IPS-NIHi7 (cell line): ENCODE results near the gene SRCIN1.

Experiments used
- DNase-seq: peaks from one replicate; pipeline ENCODE4 v3.0.0; 2012; ENCODE audit warnings: mixed read lengths; ENCODE audit errors: extremely low spot score

Gene SRCIN1

DNA sequence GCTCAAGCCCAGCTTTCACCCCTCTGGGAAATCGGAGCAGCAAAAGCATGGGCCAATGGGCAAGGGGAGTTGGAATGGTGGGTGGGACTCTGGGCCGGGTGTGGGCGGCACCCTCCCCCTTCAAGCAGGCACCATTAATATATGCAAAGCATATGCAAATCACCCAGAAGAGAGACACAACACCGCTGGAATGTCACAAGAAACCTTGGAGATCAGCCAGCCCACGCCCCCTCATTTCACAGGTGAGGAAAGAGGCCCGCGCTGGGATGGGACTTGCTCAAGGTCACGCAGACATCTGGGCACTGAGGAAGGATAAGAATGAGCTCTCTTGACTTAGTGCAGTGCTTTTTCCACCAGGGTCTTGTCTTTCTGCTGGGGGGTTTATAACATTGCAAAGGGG, 4.8 kb downstream of the SRCIN1 start:
- no peak for DNase-seq

GRCh38 chr17:38600416-38600815, 5.3 kb downstream of the SRCIN1 start:
- no peak for DNase-seq

GRCh38 chr17:38599398-38599856, 6.3 kb downstream of the SRCIN1 start:
- DNase-seq: no peak

- DNase-seq: no peak
These were observed 6.8 kb downstream of the SRCIN1 start for GRCh38 chr17:38598995-38599394.

- peak; percentile 93 for DNase-seq
These were observed 7.2 kb downstream of the SRCIN1 start for GRCh38 chr17:38598536-38598935.

DNA sequence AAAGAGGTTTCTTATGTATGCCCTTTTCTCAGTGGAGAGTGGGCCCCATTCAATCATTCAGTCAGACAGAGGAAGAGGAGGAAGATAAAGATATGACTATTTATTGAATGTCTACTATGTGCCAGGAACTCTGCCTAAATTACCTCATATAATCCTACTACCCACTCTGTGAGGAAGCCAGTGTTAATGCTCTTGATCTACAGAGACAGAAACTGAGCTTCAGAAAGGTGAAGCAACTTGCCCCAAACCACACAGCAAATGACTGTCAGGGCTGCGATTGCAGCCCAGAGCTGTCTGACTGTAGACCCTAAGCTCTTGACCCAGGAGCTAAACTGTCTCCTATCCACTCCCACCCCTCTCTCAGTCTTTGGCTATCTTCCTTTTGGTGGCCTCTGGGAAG, 8.4 kb downstream of the SRCIN1 start:
- no peak for DNase-seq

GRCh38 chr17:38596651-38597050, 9.1 kb downstream of the SRCIN1 start:
- no peak for DNase-seq

DNA sequence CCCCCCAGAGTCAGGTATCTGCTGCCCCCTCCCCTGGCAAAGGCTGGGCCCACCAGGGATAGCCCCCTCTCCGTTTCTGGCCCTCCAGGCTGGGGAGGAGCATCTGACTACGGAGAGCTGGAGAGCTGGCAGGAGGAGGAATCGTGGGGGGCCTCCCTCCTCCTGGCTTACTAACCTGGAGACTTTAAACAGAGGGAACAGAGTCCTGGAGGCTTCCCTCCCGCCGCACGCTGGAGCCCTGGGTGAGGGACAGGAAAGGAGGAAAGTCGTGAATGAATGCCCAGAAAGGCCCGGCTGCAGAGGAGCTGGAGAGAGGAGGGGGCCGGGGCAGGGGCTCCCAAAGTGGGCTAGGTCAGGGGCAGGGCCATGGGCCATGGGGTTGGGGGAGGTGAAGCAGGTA, 9.9 kb downstream of the SRCIN1 start:
- DNase-seq: no peak

DNA sequence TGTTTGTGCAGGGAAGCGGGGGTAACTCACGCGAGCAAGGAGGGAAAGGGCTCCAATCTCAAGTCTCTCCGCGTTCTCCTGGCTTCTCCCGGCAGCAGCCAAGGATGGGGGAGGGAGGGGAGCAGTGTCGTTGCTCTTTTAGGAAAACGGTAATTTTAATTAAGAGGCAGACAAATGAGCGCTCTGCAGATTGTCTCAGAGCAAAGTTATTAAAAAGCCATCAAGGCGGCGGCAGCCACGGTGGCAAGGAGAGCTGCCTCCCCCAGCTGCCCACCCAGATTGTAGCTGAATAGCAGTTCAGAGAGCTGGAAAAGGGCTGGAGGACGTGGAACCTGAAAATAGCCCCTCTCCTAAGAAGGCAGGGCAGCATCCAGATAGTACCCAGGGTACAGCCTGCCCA, 11.6 kb downstream of the SRCIN1 start:
- DNase-seq: no peak

DNA sequence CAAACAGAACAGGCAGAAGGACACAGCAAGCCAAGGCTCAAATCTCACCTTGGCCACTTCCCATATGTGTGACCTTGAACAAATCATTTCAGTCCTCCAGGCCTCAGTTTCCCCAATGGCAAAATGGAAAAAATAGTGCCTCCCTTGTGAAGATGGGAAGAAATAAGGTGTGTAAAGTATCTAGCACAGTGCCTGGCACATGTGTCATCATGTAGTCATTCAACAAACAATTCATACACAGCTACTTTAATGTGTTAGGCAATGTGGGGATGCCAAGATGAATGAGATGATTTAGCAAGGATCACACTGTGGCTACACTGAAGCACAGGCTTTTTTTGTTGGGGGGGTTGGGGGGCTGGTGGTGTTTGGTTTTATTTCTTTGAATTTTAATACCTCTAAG, 13.3 kb downstream of the SRCIN1 start:
- no peak for DNase-seq

DNA sequence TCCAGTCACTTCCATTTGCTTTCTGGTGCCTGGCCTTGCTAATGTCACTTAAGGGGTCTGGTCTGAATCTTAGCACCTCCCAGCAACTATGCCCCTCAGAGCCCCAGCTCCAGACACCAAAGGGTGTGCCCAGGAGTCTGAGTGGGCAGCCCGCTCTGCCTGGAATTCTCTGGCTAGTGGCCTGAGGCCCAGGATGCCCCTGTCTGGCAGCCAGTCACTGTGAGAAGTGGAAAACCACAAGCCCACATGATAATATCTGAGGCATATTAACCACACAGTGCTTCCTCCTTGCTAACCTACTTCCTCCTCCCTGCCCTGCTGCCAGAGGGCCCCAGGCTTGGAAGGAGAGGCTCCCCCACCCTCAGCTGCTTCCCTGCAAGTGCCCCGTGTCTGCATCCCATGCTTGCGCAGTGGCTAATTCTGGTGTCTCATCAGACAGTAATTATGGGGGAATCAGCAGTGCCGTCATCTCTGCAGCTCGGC, 14.0 kb downstream of the SRCIN1 start:
- DNase-seq: no peak

- no peak for DNase-seq
These were observed 14.6 kb downstream of the SRCIN1 start for GRCh38 chr17:38590988-38591758.

GRCh38 chr17:38589462-38590114, 16.2 kb downstream of the SRCIN1 start:
- DNase-seq: no peak

DNA sequence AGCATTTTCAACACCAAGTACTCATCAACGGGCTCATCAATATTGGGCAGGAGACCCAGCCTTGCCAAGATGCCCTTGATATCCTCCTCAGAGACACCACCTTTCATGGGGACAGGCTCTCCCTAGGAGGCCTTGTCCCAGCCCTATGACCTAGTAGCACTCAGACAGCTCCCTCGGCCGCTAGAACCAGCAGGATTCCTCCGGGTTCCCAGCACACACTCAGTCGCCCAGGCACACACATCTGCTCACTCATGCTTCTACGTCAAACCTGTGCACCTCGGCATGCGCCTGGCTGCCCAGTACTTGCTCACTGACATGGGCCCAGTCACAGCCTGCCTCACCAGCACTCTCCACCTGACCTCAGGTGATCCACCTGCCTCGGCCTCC, 17.0 kb downstream of the SRCIN1 start:
- no peak for DNase-seq

DNA sequence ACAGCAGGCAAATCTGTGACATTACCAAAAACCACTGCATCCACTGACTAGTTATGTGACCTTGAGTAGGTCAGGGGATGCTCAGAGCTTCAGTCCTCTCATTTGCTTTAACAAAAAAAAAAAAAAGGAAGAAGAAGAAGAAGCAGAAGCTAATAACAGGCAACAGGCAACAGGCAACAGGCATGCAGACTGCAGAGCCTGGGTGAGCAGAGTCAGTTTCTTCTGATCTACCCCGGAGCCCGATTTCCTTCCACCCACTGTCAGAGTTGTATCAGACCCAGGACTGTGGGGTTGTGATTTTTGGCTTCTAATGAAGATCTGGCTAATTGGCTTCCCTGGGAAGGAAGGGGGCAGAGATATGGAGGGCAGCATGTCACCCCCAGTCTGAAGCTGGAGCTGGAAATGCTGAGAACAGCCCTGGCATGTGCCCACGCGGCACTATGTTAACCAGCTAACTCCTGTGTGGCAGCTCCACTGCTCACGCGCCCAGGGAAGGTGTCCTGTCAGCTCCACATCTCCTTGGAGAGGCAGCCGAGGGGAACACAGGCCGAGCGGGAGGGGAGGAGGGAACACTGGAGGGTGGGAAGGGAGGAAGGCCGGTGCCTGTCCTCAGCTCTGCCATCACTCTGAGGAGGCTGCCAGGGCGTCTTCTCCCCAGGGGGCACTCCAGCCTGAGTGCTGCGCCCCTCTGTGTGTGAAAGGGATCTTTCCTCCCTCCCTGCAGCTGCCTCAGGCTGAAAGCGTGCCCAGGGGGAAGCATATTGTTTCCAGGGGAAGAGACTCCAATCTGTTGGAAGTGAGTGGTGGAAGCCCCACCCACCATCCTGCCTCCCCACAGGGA, 17.6 kb downstream of the SRCIN1 start:
- no peak for DNase-seq

DNA sequence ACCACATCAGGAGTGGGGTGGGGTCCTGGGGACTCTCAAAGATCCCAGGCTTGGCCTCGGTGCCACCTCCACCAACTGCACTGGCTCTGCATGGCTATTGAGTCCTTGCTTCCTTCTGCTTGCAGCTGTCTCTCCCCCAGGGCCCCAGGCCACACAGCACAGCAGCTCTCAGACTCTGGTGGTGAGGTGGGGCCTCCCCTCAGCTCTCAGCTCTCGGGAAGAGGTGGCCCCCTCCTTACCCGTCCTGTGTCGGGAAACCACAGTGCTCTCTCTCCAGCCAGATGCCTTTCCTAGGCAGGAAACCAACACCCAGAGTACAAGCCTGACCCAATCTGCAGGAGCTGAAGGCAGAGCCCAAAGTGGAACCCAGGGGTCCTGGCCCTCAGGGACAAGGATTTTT, 18.5 kb downstream of the SRCIN1 start:
- no peak for DNase-seq

DNA sequence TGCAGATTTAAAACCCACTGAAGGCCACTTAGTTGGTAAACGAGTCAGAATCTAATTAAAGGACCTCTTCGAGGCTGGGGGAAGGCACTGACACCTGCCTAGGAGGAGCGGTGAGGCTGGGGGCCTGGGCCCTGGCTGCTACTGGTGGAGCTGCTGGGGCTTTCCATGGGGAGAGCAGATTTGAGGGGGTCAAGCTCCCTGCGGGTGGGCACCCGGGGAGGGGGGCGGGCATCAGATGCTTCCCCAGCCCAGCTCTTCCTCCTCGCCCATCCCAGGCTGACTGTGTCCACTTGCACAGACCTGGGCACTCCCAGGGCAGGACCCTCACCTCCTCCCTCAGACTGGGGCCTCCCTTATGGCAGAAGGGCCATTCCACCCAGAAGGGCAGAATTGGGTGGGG, 19.0 kb downstream of the SRCIN1 start:
- DNase-seq: no peak

DNA sequence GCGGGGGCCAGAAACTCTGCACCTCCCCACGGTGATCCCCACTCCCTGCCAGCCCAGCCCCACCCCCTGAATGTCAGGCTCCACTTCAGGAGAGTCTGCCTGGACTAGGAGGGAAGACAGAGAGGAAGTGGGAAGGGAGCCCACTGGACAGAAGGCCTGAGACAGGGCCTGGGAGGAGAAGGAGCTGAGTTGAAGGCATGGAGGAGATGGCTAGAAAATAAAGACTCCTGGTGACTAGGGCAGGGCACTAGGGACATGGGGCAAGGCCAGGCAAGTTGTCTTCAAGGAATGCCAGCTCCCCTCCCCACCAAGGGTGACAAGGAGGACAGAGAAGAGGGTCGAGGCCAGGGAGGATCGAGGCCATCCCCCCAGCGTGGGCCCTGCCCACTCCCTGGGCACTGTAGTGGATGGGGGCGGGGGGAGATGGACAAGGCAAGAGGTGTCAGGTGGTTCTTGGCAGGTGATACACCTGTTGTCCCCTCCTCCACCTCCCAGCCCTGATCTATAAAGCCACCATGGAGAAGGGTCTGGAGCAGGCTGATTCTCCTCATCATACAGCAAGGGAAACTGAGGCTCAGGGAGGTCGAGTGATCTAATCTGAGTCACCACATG, 19.7 kb downstream of the SRCIN1 start:
- no peak for DNase-seq

DNA sequence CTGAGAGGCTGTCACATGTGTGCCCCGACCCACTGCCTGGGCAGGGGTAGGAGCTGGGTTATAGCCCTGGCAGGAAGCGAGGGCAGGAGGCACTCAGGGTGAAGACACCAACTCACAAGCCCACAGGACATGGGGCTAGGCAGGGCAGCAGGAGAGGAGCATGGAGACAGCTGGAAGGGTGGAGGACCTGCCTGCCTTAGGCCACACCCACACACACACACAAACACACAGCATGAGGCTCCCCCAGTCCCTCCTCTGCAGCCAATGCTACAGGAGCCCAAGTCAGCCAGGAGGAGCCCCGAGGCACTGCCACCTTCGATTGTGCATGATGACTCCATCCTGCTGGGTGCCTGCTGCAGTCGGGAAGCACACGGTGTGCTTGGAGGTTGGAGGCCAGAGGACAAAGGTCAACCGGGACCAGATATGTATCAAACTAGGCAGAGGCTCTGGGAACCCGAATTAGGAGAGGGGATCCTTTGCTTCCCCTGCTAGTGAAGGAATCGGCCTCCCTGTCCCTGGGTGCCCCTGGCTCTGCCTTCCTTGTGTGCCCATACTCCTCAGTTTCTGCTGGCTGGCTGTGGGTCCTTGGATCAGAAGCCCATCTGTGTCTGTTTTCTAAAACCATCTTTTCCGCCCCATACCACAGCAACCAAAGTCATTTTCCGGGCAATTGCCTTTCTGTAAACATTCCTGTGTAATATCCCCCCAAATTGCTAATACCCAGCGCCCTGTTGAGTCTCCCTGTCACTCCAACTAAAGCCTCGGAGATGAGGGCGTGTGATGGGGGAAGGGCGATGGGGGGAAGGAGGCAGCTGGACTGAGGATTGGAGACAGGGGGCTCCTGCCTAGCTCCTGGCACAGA, 20.5 kb downstream of the SRCIN1 start:
- no peak for DNase-seq

GRCh38 chr17:38584350-38584925, 21.3 kb downstream of the SRCIN1 start:
- DNase-seq: peak; percentile 82
